ENCODE data around the gene ZNF513.

Gene ZNF513

GRCh38 chr2:27381577-27382181 lies 1.1 kb upstream of the ZNF513 start:
- DNase-seq = no peak

GRCh38 chr2:27379836-27380625 lies 503 bp downstream of the ZNF513 start:
- no peak for DNase-seq

- DNase-seq = no peak
Measured at GRCh38 chr2:27379383-27379835, 1.1 kb downstream of the ZNF513 start.

- no peak for DNase-seq
Measured at GRCh38 chr2:27378809-27379290, 1.7 kb downstream of the ZNF513 start.

GRCh38 chr2:27378096-27378808 lies 2.3 kb downstream of the ZNF513 start:
- DNase-seq = no peak

- no peak for DNase-seq
Measured at GRCh38 chr2:27377618-27378095, 2.9 kb downstream of the ZNF513 start.

- DNase-seq = no peak
Measured at GRCh38 chr2:27376866-27377617, 3.5 kb downstream of the ZNF513 start.

- DNase-seq = no peak
Measured at GRCh38 chr2:27376151-27376865, 4.2 kb downstream of the ZNF513 start.

- DNase-seq = no peak
Measured at GRCh38 chr2:27375513-27376099, 4.9 kb downstream of the ZNF513 start.

- no peak for DNase-seq
Measured at GRCh38 chr2:27373567-27373966, 7.0 kb downstream of the ZNF513 start.

GRCh38 chr2:27372937-27373336 lies 7.6 kb downstream of the ZNF513 start:
- DNase-seq = no peak

- no peak for DNase-seq
Measured at GRCh38 chr2:27370816-27371620, 9.5 kb downstream of the ZNF513 start.

GRCh38 chr2:27370026-27370815 lies 10.3 kb downstream of the ZNF513 start, which contains the start of the genes EIF2B4 and SNX17:
TSS of gene EIF2B4 (minus strand) at chr2:27370338. CDS start at chr2:27370314, 24 bp downstream.
TSS of gene SNX17 (plus strand) at chr2:27370616. CDS start at chr2:27370744, 128 bp downstream.
- peak; percentile 46 for DNase-seq

GRCh38 chr2:27369471-27370025 lies 11.0 kb downstream of the ZNF513 start:
- DNase-seq = no peak

GRCh38 chr2:27363933-27364332 lies 16.6 kb downstream of the ZNF513 start:
- no peak for DNase-seq

- no peak for DNase-seq
Measured at GRCh38 chr2:27362678-27363420, 17.7 kb downstream of the ZNF513 start.

GRCh38 chr2:27356382-27357181 lies 24.0 kb downstream of the ZNF513 start, which contains the start of gene GTF3C2:
TSS of gene GTF3C2 (minus strand) at chr2:27356764. CDS start at chr2:27343554, 13,210 bp downstream.
- peak; percentile 49 for DNase-seq

- no peak for DNase-seq
Measured at GRCh38 chr2:27356056-27356381, 24.5 kb downstream of the ZNF513 start.

All from cortex of kidney (tissue), 1 donor.